HG03103 (cell line): ENCODE data around the gene UBE2E1.

Source experiments
- ATAC-seq: cut with Tn5 transposase; IDR thresholded peaks from one replicate; pipeline ENCODE4 v1.9.1; 2021; ENCODE audit warnings: low read depth; ENCODE audit not compliant: unreplicated experiment

UBE2E1 gene

GRCh38 chr3:23940775-23941174 is 135.0 kb downstream of the UBE2E1 start:
- no peak for ATAC-seq
